ENCODE measurements around the gene SAMD10.

GRCh38 chr20:63940071-63940471, 39.4 kb downstream of the SAMD10 start:
- TF ChIP-seq CTCF (IDR thresholded peaks at IDR 0.05) (no peak), POLR2A (IDR thresholded peaks at IDR 0.05) (no peak)
